SK-N-SH treated with all-trans-retinoic acid at 6 μM for 48 hours (cell line): Measurements from ENCODE around the gene CRELD1.

ENCODE experiments used
- ATAC-seq: fragments of 200-7000 bp; cut with Tn5 transposase; 3 replicates; pipeline ENCODE4 v1.9.1; 2020; ENCODE audit warnings: mild to moderate bottlenecking, moderate library complexity
- ARNTL ChIP-seq: fragments of 450-650 bp; formaldehyde crosslinking; IDR thresholded peaks from 2 replicates; pipeline ENCODE4 v1.5.0; 2020; ENCODE audit warnings: low read depth, mild to moderate bottlenecking, moderate library complexity, borderline replicate concordance
- BACH2 ChIP-seq: fragments of 250-450 bp; sonication (Bioruptor Pico); IDR thresholded peaks from 2 replicates; pipeline ENCODE4 v1.9.0; 2021; ENCODE audit warnings: mild to moderate bottlenecking, borderline replicate concordance
- ESRRG ChIP-seq: fragments of 250-450 bp; sonication (Bioruptor Pico); IDR thresholded peaks from 2 replicates; pipeline ENCODE4 v1.6.1; 2021; ENCODE audit warnings: mild to moderate bottlenecking
- GLIS3 ChIP-seq: fragments of 250-450 bp; sonication (Bioruptor Pico); IDR thresholded peaks from 2 replicates; pipeline ENCODE4 v1.5.0; 2020; ENCODE audit warnings: mild to moderate bottlenecking, moderate library complexity
- ISL1 ChIP-seq: fragments of 250-450 bp; sonication (Bioruptor Pico); IDR thresholded peaks from 2 replicates; pipeline ENCODE4 v2.1.2; 2022; ENCODE audit warnings: mild to moderate bottlenecking, moderate library complexity
- OSR1 ChIP-seq: fragments of 250-450 bp; sonication (Bioruptor Pico); IDR thresholded peaks from 2 replicates; pipeline ENCODE4 v1.8.0; 2022; ENCODE audit warnings: moderate library complexity, mild to moderate bottlenecking, inconsistent platforms
- POU6F1 ChIP-seq: fragments of 250-450 bp; sonication (Bioruptor Pico); IDR thresholded peaks from 2 replicates; pipeline ENCODE4 v1.8.0; 2021; ENCODE audit warnings: low read depth, mild to moderate bottlenecking, moderate library complexity, borderline replicate concordance
- PPARA ChIP-seq: fragments of 250-450 bp; sonication (Bioruptor Pico); IDR thresholded peaks from 2 replicates; pipeline ENCODE4 v1.5.0; 2020; ENCODE audit warnings: mild to moderate bottlenecking, borderline replicate concordance
- RARB ChIP-seq: fragments of 250-450 bp; sonication (Bioruptor Pico); IDR thresholded peaks from 2 replicates; pipeline ENCODE4 v1.8.0; 2021; ENCODE audit warnings: mild to moderate bottlenecking, moderate library complexity
- SNAI2 ChIP-seq: fragments of 250-450 bp; sonication (Bioruptor Pico); IDR thresholded peaks from 2 replicates; pipeline ENCODE4 v1.5.0; 2020; ENCODE audit warnings: mild to moderate bottlenecking, moderate library complexity
- TCF4 ChIP-seq: fragments of 250-450 bp; sonication (Bioruptor Pico); IDR thresholded peaks from 2 replicates; pipeline ENCODE4 v1.8.0; 2021; ENCODE audit warnings: mild to moderate bottlenecking, moderate library complexity, borderline replicate concordance
- TOX ChIP-seq: fragments of 250-450 bp; sonication (Bioruptor Pico); IDR thresholded peaks from 2 replicates; pipeline ENCODE4 v1.8.0; 2021; ENCODE audit warnings: mild to moderate bottlenecking, moderate library complexity, borderline replicate concordance
- ZC3H10 ChIP-seq: fragments of 250-450 bp; sonication (Bioruptor Pico); IDR thresholded peaks from 2 replicates; pipeline ENCODE4 v1.5.1; 2021; ENCODE audit warnings: mild to moderate bottlenecking, moderate library complexity
- ZFP3 ChIP-seq: fragments of 250-450 bp; sonication (Bioruptor Pico); IDR thresholded peaks from 2 replicates; pipeline ENCODE4 v1.5.0; 2020; ENCODE audit warnings: mild to moderate bottlenecking, moderate library complexity
- ZFP30 ChIP-seq: fragments of 450-650 bp; formaldehyde crosslinking; IDR thresholded peaks from 2 replicates; pipeline ENCODE4 v1.5.0; 2022; ENCODE audit warnings: mild to moderate bottlenecking, moderate library complexity
- ZNF565 ChIP-seq: fragments of 450-650 bp; formaldehyde crosslinking; conservative IDR thresholded peaks from 2 replicates; pipeline ENCODE4 v1.5.0; 2020; ENCODE audit warnings: low read depth, mild to moderate bottlenecking, moderate library complexity
- ZNF70 ChIP-seq: fragments of 450-650 bp; formaldehyde crosslinking; IDR thresholded peaks from 2 replicates; pipeline ENCODE4 v1.5.0; 2020; ENCODE audit warnings: mild to moderate bottlenecking, moderate library complexity
- ZNF8 ChIP-seq: fragments of 450-650 bp; formaldehyde crosslinking; IDR thresholded peaks from 2 replicates; pipeline ENCODE4 v1.5.0; 2020; ENCODE audit warnings: mild to moderate bottlenecking, moderate library complexity
- TF ChIP-seq, protein P1 (sequence below): fragments of 250-450 bp; sonication (Bioruptor Pico); IDR thresholded peaks from 2 replicates; pipeline ENCODE4 v1.8.0; 2020; ENCODE audit warnings: mild to moderate bottlenecking, moderate library complexity, borderline replicate concordance
- TF ChIP-seq, protein P2 (sequence below): fragments of 250-450 bp; sonication (Bioruptor Pico); IDR thresholded peaks from 2 replicates; pipeline ENCODE4 v1.5.0; 2020; ENCODE audit warnings: mild to moderate bottlenecking, moderate library complexity
- TF ChIP-seq, protein P3 (sequence below): fragments of 250-450 bp; sonication (Bioruptor Pico); IDR thresholded peaks from 2 replicates; pipeline ENCODE4 v1.5.1; 2021; ENCODE audit warnings: mild to moderate bottlenecking, moderate library complexity
- TF ChIP-seq, protein P4 (sequence below): fragments of 250-450 bp; sonication (Bioruptor Pico); IDR thresholded peaks from 2 replicates; pipeline ENCODE4 v1.5.1; 2020; ENCODE audit warnings: low read depth, mild to moderate bottlenecking, moderate library complexity

Gene CRELD1

GRCh38 chr3:9957214-9957613 is 23.6 kb downstream of the CRELD1 start:
- no peak for ATAC-seq
- TF ChIP-seq PPARA (CRISPR knock-in tag) = no peak

DNA sequence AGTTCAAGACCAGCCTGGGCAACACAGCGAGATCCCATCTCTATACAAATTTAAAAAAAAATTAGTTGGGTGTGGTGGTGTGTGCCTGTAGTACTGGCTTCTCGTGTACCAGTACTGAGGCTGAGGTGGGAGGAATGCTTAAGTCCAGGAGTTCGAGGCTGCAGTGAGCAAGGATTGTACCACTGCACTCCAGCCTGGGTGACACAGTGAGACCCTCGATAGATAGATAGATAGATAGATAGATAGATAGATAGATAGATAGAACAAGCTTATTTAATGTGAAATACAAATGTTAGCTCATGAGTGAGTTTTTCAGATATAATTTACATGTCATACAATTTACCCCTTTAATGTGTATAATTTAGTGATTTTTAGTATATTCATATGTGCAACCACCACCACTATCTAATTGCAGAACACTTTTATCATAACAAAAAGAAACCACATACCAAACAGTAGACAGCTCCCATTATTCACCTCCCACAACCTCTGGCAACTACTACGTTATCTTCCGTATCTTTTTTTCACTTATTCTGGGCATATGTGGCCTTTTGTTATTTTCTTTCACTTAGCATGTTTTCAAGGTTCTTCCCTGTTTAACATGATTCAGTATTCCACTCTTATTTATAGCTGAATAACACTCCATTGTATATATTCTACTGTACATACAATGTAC is 31.7 kb downstream of the CRELD1 start:
- no peak for ATAC-seq
- no peak for TF ChIP-seq ZNF70 (CRISPR knock-in tag)
- TF ChIP-seq RARB (CRISPR knock-in tag) = no peak
- no peak for TF ChIP-seq ARNTL (CRISPR knock-in tag)
- no peak for TF ChIP-seq ZFP30 (CRISPR knock-in tag)
- no peak for TF ChIP-seq PPARA (CRISPR knock-in tag)
- TF ChIP-seq, protein P1, sequence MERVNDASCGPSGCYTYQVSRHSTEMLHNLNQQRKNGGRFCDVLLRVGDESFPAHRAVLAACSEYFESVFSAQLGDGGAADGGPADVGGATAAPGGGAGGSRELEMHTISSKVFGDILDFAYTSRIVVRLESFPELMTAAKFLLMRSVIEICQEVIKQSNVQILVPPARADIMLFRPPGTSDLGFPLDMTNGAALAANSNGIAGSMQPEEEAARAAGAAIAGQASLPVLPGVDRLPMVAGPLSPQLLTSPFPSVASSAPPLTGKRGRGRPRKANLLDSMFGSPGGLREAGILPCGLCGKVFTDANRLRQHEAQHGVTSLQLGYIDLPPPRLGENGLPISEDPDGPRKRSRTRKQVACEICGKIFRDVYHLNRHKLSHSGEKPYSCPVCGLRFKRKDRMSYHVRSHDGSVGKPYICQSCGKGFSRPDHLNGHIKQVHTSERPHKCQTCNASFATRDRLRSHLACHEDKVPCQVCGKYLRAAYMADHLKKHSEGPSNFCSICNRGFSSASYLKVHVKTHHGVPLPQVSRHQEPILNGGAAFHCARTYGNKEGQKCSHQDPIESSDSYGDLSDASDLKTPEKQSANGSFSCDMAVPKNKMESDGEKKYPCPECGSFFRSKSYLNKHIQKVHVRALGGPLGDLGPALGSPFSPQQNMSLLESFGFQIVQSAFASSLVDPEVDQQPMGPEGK (CRISPR knock-in tag) = no peak
- TF ChIP-seq ZNF565 (CRISPR knock-in tag) = no peak
- no peak for TF ChIP-seq ESRRG (CRISPR knock-in tag)
- no peak for TF ChIP-seq ZFP3
- TF ChIP-seq OSR1 (CRISPR knock-in tag) = no peak
- TF ChIP-seq SNAI2 = no peak
- no peak for TF ChIP-seq ISL1 (CRISPR knock-in tag)
- TF ChIP-seq, protein P2, sequence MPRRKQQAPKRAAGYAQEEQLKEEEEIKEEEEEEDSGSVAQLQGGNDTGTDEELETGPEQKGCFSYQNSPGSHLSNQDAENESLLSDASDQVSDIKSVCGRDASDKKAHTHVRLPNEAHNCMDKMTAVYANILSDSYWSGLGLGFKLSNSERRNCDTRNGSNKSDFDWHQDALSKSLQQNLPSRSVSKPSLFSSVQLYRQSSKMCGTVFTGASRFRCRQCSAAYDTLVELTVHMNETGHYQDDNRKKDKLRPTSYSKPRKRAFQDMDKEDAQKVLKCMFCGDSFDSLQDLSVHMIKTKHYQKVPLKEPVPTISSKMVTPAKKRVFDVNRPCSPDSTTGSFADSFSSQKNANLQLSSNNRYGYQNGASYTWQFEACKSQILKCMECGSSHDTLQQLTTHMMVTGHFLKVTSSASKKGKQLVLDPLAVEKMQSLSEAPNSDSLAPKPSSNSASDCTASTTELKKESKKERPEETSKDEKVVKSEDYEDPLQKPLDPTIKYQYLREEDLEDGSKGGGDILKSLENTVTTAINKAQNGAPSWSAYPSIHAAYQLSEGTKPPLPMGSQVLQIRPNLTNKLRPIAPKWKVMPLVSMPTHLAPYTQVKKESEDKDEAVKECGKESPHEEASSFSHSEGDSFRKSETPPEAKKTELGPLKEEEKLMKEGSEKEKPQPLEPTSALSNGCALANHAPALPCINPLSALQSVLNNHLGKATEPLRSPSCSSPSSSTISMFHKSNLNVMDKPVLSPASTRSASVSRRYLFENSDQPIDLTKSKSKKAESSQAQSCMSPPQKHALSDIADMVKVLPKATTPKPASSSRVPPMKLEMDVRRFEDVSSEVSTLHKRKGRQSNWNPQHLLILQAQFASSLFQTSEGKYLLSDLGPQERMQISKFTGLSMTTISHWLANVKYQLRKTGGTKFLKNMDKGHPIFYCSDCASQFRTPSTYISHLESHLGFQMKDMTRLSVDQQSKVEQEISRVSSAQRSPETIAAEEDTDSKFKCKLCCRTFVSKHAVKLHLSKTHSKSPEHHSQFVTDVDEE (CRISPR knock-in tag) = no peak
- TF ChIP-seq GLIS3 (CRISPR knock-in tag) = no peak
- no peak for TF ChIP-seq POU6F1 (CRISPR knock-in tag)
- no peak for TF ChIP-seq TOX (CRISPR knock-in tag)
- TF ChIP-seq TCF4 = no peak
- TF ChIP-seq ZNF8 (CRISPR knock-in tag) = no peak
- TF ChIP-seq, protein P3, sequence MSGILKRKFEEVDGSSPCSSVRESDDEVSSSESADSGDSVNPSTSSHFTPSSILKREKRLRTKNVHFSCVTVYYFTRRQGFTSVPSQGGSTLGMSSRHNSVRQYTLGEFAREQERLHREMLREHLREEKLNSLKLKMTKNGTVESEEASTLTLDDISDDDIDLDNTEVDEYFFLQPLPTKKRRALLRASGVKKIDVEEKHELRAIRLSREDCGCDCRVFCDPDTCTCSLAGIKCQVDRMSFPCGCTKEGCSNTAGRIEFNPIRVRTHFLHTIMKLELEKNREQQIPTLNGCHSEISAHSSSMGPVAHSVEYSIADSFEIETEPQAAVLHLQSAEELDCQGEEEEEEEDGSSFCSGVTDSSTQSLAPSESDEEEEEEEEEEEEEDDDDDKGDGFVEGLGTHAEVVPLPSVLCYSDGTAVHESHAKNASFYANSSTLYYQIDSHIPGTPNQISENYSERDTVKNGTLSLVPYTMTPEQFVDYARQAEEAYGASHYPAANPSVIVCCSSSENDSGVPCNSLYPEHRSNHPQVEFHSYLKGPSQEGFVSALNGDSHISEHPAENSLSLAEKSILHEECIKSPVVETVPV = no peak
- no peak for TF ChIP-seq ZC3H10 (CRISPR knock-in tag)

GRCh38 chr3:9966841-9967240 is 33.2 kb downstream of the CRELD1 start:
- no peak for TF ChIP-seq BACH2
- TF ChIP-seq, protein P1 (CRISPR knock-in tag) = no peak
- TF ChIP-seq, protein P4, sequence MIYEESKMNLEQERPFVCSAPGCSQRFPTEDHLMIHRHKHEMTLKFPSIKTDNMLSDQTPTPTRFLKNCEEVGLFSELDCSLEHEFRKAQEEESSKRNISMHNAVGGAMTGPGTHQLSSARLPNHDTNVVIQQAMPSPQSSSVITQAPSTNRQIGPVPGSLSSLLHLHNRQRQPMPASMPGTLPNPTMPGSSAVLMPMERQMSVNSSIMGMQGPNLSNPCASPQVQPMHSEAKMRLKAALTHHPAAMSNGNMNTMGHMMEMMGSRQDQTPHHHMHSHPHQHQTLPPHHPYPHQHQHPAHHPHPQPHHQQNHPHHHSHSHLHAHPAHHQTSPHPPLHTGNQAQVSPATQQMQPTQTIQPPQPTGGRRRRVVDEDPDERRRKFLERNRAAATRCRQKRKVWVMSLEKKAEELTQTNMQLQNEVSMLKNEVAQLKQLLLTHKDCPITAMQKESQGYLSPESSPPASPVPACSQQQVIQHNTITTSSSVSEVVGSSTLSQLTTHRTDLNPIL (CRISPR knock-in tag) = no peak
- TF ChIP-seq ZNF8 (CRISPR knock-in tag) = no peak
- no peak for TF ChIP-seq ZFP3
- TF ChIP-seq ZNF565 (CRISPR knock-in tag) = no peak
- no peak for TF ChIP-seq ESRRG (CRISPR knock-in tag)
- ATAC-seq = no peak
